ENCODE measurements around the gene GOLGB1.

GOLGB1 gene

GRCh38 chr3:121642601-121643314, 106.8 kb downstream of the GOLGB1 start:
- no peak for DNase-seq (ENCODE audit: low read depth, low spot score)

GRCh38 chr3:121641127-121641526, 108.4 kb downstream of the GOLGB1 start:
- DNase-seq (ENCODE audit: low read depth, low spot score): no peak

GRCh38 chr3:121637922-121638321, 111.6 kb downstream of the GOLGB1 start:
- DNase-seq (ENCODE audit: low read depth, low spot score): no peak

DNA sequence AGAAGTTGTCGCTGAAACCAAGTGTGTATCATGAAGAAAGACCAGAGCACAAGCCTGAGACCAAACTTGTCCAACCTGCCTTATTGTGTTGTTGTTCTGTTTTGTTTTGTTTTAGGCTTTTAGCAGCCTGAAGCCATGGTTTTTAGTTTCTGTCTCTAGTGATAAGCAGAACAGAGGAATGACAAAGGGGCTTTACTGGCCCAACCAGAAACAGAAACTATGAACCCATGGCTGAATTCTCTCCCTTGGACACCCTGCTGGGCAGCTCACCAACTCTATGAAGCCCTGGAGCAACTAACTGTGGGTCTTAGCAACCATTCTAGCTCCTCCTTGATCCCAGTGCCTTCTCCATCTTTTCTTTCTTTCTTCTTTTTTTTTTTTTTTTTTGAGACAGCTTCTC, 119.2 kb downstream of the GOLGB1 start:
- no peak for DNase-seq (ENCODE audit: low read depth, low spot score)

DNA sequence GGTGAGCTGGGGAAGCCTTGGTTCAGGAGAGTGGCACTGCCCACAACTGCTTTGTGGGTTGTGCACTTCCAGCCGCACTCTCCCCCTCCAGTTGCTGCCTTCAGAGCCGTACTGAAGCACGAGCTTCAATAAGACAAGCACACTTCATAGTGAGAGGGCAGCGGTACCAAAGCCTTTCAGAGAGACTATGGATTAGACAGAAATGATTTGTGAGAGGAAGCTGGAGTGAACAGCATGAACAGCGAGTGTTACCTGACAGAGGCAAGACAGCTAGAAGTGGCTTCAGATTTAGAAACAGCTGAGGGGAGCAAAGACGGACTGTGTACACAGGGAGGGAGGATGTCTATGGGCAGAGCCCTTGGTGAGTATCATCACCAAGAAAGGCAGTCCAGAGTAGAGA, 119.9 kb downstream of the GOLGB1 start:
- no peak for DNase-seq (ENCODE audit: low read depth, low spot score)

GRCh38 chr3:121627622-121628021, 121.9 kb downstream of the GOLGB1 start:
- no peak for DNase-seq (ENCODE audit: low read depth, low spot score)

DNA sequence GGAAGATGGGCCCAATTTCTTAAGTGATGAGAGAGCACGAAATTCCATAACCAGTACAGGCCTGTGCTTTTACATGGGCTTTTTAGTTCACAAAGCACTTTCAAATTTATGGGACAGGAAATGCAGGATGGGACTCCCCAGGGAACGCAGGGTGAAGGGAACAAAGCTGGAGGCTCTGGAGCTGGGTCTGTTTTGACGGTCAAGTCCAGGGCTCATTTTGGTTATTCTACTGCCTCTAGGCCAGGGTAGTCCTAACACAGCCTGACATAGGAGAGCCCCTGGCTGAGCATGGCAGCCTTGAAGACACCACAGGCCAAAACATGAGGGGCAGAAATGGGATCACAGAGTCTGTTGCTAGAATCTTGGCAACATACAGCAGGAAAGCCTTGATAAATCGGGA, 122.3 kb downstream of the GOLGB1 start:
- DNase-seq (ENCODE audit: low read depth, low spot score): no peak

DNA sequence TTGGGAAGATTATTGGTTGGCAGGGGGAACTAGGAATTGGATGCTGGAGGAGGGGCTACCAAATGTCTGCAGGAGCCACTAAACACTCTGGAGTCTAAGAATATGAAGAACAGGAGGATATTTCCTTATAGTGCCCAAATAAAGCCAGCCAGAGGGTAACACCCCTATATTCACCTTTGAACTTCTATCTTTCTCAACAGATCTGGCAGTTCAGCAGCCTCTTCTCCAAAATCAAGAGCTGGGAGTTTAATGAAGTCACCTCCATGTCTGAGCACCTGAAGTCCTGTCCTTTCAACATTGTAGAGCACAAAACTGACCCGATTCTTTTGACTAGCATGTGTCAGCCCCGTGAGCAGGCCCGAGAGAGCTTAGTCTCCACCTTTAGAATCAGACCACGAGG, 123.0 kb downstream of the GOLGB1 start:
- no peak for DNase-seq (ENCODE audit: low read depth, low spot score)

- no peak for DNase-seq (ENCODE audit: low read depth, low spot score)
Measured at GRCh38 chr3:121624147-121624899, 125.2 kb downstream of the GOLGB1 start.

GRCh38 chr3:121621491-121621890, 128.1 kb downstream of the GOLGB1 start:
- no peak for DNase-seq (ENCODE audit: low read depth, low spot score)

- no peak for DNase-seq (ENCODE audit: low read depth, low spot score)
Measured at GRCh38 chr3:121619691-121620090, 129.8 kb downstream of the GOLGB1 start.
